Measurements from ENCODE around the gene ADIPOR2. TPM values are rescaled to one million over a fixed set of nuclear protein-coding genes. Genes with fewer than 3 reads are reported as not detected.

ADIPOR2 gene
- polyA plus RNA-seq, 1 donor, result 52.7 TPM

Other genes starting within 250 kb of the ADIPOR2 start
- gene FBXL14, start 96.5 kb upstream of the ADIPOR2 start, polyA plus RNA-seq, result 10.3 TPM
- gene WNT5B, start 61.8 kb upstream of the ADIPOR2 start, polyA plus RNA-seq, result 8.5 TPM
- 0.13 TPM for gene LRTM2, start 129.5 kb downstream of the ADIPOR2 start, polyA plus RNA-seq
- gene CACNA2D4, start 227.6 kb downstream of the ADIPOR2 start, polyA plus RNA-seq, result 5.9 TPM